WERI-Rb-1 (cell line): Measurements from ENCODE around the gene SLC7A8.

Experiments used
- DNase-seq: peaks from one replicate; pipeline ENCODE4 v3.0.0-alpha.2; 2020
- H3K27ac ChIP-seq: fragments of 250-450 bp; sonication (Bioruptor Pico); 2 replicates; pipeline ENCODE4 v1.5.1; 2020; ENCODE audit warnings: mild to moderate bottlenecking, moderate library complexity
- H3K27me3 ChIP-seq: fragments of 250-450 bp; sonication (Bioruptor Pico); 2 replicates; pipeline ENCODE4 v1.5.1; 2021; ENCODE audit warnings: mild to moderate bottlenecking, low read depth, moderate library complexity; ENCODE audit not compliant: insufficient read depth, severe bottlenecking
- H3K36me3 ChIP-seq: fragments of 250-450 bp; sonication (Bioruptor Pico); 2 replicates; pipeline ENCODE4 v1.5.1; 2020; ENCODE audit warnings: mild to moderate bottlenecking, moderate library complexity
- H3K4me3 ChIP-seq: 2 replicates; pipeline ENCODE4 v1.5.1; 2011; ENCODE audit warnings: low read depth, mild to moderate bottlenecking, control low read depth, low read length
- H3K9me3 ChIP-seq: fragments of 250-450 bp; sonication (Bioruptor Pico); 2 replicates; pipeline ENCODE4 v1.5.1; 2021; ENCODE audit warnings: mild to moderate bottlenecking, moderate library complexity; ENCODE audit not compliant: severe bottlenecking
- TF ChIP-seq, protein P1 (sequence below): IDR thresholded peaks from 2 replicates; pipeline ENCODE4 v1.5.1; 2011; ENCODE audit warnings: low read depth, mild to moderate bottlenecking, control low read depth, inconsistent platforms, low read length

Gene SLC7A8

GRCh38 chr14:23080474-23080873 lies 103.0 kb downstream of the SLC7A8 start:
- Histone ChIP-seq H3K27ac (no peak overlapping the region), H3K27me3 (no peaks in the 10 kb centered on the region), H3K36me3 (peaks cover 97% of the 10 kb centered on the region)

DNA sequence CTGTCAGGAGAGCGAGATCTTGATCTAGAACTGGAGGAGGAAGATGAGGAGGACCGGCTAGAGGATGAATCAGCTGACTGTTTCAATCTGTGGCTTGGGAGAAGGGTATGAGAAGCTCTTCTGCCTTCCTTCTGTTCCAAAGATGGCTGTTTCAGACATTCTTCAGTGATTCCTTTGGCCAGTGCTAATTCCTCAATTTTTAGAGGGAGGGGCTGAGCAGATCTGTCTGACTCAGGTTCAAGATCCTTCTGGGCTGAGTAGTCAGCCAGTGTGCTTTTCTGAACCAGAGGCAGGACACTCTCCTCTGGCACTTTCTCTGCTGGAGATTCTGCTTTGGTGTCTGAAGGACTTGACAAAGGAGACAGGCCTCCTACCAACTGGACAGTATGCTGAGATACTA lies 103.7 kb downstream of the SLC7A8 start:
- no peak overlapping the region for H3K27ac ChIP-seq
- H3K9me3 ChIP-seq, result no peaks in the 10 kb centered on the region
- no peaks in the 10 kb centered on the region for H3K27me3 ChIP-seq
- peaks cover 93% of the 10 kb centered on the region for H3K36me3 ChIP-seq
- no peak overlapping the region for H3K4me3 ChIP-seq
- DNase-seq, result no peak
- TF ChIP-seq, protein P1, sequence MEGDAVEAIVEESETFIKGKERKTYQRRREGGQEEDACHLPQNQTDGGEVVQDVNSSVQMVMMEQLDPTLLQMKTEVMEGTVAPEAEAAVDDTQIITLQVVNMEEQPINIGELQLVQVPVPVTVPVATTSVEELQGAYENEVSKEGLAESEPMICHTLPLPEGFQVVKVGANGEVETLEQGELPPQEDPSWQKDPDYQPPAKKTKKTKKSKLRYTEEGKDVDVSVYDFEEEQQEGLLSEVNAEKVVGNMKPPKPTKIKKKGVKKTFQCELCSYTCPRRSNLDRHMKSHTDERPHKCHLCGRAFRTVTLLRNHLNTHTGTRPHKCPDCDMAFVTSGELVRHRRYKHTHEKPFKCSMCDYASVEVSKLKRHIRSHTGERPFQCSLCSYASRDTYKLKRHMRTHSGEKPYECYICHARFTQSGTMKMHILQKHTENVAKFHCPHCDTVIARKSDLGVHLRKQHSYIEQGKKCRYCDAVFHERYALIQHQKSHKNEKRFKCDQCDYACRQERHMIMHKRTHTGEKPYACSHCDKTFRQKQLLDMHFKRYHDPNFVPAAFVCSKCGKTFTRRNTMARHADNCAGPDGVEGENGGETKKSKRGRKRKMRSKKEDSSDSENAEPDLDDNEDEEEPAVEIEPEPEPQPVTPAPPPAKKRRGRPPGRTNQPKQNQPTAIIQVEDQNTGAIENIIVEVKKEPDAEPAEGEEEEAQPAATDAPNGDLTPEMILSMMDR, result no peak

More at GRCh38 chr14:23080474-23080873, 103.0 kb downstream of the SLC7A8 start:
- no peak for DNase-seq
- H3K9me3 ChIP-seq, result no peaks in the 10 kb centered on the region
- TF ChIP-seq, protein P1, result no peak
- no peak overlapping the region for H3K4me3 ChIP-seq

DNA sequence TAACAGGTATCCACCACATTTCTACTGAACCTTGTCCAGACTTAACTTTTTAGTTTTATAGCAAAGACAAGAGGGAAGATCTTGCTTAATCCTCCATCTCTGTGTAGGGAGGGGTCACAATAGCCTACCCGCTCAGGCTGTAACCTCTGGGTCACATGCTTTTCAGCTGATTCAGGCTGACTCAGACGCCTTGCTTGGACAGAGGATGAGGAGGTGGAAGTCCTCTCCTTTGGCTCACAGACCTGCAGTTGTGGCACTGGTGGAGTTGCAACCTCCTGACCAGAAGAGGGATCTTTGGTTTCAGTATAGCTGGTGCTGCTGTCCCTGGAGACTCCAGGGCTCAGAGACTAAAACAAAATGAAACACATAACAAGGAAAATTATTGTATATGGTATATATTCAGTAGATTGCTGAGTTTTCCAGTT lies 104.8 kb downstream of the SLC7A8 start:
- H3K27ac ChIP-seq, result no peak overlapping the region

DNA sequence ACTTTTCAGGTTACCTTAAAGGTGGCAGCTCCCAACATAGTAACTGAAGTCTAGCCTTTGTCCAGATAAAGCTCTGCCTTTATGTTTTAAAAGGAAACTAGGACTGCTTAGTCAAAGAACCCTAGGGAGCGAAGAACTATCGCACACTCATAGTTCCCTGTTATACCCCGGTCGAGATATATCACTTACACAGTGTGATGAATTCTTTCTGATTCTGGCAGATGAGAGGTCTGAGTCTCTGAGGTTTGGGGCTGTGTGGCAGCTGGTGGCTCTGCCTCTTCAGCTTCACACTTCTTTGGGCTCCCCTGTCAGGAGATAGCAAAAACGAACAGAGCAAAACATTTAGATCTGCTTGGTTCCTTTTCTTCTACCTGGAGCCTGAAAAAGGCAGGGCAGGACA lies 105.5 kb downstream of the SLC7A8 start:
- peaks cover 91% of the 10 kb centered on the region for H3K36me3 ChIP-seq
- DNase-seq, result no peak
- no peaks in the 10 kb centered on the region for H3K9me3 ChIP-seq
- H3K27me3 ChIP-seq, result no peaks in the 10 kb centered on the region
- TF ChIP-seq, protein P1, result no peak
- H3K27ac ChIP-seq, result peak overlapping the region; percentile 13; the same call in 1 of the 2 replicates
- H3K4me3 ChIP-seq, result no peak overlapping the region

More for the DNA sequence above, 104.8 kb downstream of the SLC7A8 start:
- peak; percentile 54 for DNase-seq
- TF ChIP-seq, protein P1, result no peak
- Histone ChIP-seq H3K36me3 (peaks cover 94% of the 10 kb centered on the region), H3K27me3 (no peaks in the 10 kb centered on the region), H3K4me3 (no peak overlapping the region), H3K9me3 (no peaks in the 10 kb centered on the region)

DNA sequence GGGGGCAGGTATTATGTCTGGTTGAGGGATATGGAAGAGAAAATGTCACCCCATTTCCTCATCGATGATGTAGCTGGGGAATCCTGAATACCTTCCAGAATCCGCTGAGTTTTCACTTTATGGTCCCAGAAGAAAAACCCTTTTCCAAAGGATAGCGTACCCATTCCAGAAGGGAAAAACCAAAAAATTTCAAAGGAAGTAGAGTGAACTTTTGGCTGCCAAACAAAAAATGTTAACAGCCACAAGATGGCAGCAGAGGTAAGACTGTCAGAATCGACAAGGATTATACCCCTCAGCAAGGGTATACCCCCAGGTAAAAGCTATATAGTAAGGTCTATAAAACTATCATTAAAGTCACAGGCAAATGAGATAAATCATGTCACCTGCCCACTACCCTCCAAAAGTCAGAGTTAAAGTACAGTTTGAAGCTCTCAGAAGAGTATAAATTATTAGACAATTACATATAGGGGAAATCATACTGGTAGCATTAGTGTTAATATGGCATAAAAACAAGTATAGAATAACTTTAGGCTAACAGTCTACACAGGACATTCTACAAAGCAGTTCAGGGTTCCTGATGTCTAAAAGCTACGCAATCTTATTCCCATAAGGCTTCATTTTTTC lies 106.6 kb downstream of the SLC7A8 start:
- H3K4me3 ChIP-seq, result no peak overlapping the region
- DNase-seq, result no peak
- peaks cover 86% of the 10 kb centered on the region for H3K36me3 ChIP-seq
- no peak overlapping the region for H3K27ac ChIP-seq
- TF ChIP-seq, protein P1, result peak; percentile 40
- no peaks in the 10 kb centered on the region for H3K27me3 ChIP-seq
- H3K9me3 ChIP-seq, result no peaks in the 10 kb centered on the region
